GM12864 (cell line): ENCODE results near the gene PSMF1.

ENCODE experiments used
- DNase-seq: peaks from one replicate; pipeline ENCODE4 v3.0.0-alpha.2; 2011; ENCODE audit warnings: low read depth
- H3K4me3 ChIP-seq: 2 replicates; pipeline ENCODE4 v1.5.1; 2011; ENCODE audit warnings: mild to moderate bottlenecking, low read depth, low read length, control low read depth
- TF ChIP-seq, protein P1 (sequence below): IDR thresholded peaks from 2 replicates; pipeline ENCODE4 v1.5.1; 2011; ENCODE audit warnings: low read depth, mild to moderate bottlenecking, moderate library complexity, low read length, control low read depth, inconsistent platforms; ENCODE audit errors: missing control alignments

Gene PSMF1

DNA sequence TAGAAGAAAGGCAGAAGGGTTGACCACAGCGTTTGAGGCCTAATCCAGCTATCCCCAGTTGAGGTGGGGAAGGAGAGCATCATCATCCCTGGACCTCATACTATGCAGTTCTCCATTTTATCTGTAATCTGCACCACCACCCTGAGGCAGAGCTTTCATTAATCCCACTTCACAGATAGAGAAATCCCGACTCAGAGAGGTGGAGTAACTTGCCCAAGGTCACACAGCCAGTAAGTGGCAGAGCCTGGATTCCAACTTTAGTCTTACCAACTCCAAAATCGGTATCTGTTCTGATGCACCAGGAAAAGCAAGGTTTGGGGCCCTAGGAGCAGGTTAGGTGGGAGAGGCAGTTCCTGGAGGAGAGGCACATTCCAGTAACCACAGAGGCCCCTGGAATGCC, 59.7 kb downstream of the PSMF1 start:
- TF ChIP-seq, protein P1, sequence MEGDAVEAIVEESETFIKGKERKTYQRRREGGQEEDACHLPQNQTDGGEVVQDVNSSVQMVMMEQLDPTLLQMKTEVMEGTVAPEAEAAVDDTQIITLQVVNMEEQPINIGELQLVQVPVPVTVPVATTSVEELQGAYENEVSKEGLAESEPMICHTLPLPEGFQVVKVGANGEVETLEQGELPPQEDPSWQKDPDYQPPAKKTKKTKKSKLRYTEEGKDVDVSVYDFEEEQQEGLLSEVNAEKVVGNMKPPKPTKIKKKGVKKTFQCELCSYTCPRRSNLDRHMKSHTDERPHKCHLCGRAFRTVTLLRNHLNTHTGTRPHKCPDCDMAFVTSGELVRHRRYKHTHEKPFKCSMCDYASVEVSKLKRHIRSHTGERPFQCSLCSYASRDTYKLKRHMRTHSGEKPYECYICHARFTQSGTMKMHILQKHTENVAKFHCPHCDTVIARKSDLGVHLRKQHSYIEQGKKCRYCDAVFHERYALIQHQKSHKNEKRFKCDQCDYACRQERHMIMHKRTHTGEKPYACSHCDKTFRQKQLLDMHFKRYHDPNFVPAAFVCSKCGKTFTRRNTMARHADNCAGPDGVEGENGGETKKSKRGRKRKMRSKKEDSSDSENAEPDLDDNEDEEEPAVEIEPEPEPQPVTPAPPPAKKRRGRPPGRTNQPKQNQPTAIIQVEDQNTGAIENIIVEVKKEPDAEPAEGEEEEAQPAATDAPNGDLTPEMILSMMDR, result no peak
- no peak overlapping the region for H3K4me3 ChIP-seq
- DNase-seq, result no peak

DNA sequence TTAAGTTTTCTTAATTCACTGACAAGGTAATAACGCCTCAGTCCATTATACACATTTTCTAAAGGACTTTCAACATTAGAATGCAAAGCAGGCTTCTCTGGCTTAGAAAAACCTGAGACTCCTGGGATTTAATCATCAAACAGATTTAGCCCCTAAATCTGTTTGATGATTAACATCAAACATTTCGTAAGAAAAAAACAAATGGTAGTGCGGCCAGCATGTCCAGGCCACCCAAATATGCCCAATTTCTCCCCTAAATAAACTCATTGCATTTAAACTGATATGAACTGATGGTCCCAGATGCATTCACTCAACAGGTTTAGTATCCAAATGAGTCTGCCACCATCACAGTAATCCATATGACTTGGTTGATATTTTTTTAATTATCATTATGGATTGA, 60.2 kb downstream of the PSMF1 start:
- TF ChIP-seq, protein P1, result no peak
- DNase-seq, result no peak
- no peak overlapping the region for H3K4me3 ChIP-seq

GRCh38 chr20:1180949-1181348, 62.5 kb downstream of the PSMF1 start:
- DNase-seq, result no peak
- TF ChIP-seq, protein P1, result no peak
- H3K4me3 ChIP-seq, result no peak overlapping the region

DNA sequence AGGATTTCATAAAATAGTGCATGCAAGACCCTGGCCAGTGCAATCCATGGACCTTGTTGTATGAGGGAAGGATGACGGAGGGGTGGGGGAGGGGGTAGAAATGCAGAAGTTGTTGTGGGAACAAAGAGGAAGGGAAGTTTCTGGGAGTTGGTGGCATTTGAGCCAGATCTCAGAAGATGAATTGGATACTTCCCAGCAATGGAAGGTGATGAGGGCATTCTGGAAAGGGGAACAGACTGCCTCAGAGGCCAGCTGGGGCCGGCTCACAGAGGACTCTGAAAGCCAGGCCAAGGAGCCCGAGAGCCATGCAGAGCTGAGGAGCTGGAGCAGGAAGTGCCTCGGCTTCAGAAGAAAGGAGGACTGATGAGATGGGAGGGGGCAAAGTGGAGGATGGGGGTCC, 63.7 kb downstream of the PSMF1 start:
- no peak for DNase-seq
- TF ChIP-seq, protein P1, result no peak
- H3K4me3 ChIP-seq, result no peak overlapping the region

DNA sequence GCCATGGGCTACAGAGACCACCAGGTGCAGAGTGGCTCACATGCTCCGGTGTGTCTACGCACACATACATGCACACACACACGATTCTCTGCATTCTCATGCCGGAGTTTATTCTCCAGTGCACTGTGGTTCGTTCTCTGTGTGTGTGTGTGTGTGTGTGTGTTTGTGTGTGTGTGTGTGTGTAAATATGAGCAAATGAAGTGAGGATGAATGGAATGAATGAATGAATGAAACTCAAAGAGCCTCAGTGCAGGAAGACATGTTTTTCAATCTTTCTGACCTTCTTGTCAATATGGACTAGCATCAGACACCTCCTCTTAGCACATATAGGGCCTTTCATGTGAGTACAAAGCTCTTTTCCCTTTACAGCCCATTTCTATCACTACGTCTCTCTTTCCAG, 64.8 kb downstream of the PSMF1 start:
- TF ChIP-seq, protein P1, result no peak
- DNase-seq, result no peak
- H3K4me3 ChIP-seq, result no peak overlapping the region

- no peak for DNase-seq
- no peak overlapping the region for H3K4me3 ChIP-seq
- TF ChIP-seq, protein P1, result no peak
These were observed 65.8 kb downstream of the PSMF1 start for GRCh38 chr20:1184260-1184637.

GRCh38 chr20:1184638-1185315, 66.4 kb downstream of the PSMF1 start, which contains the start of gene TMEM74B:
Gene TMEM74B (minus strand): TSS chr20:1184981. CDS start chr20:1183801, 1,180 bp downstream.
- DNase-seq, result no peak
- H3K4me3 ChIP-seq, result no peak within 1 kb of the TSS; the same call in 1 of the 2 replicates
- TF ChIP-seq, protein P1, result no peak
